SKM-1 (cell line): ENCODE results near the gene CALML3.

ENCODE experiments used
- DNase-seq: peaks from one replicate; lab custom pipeline; 2025; ENCODE audit not compliant: unreplicated experiment; lab: John Stamatoyannopoulos, UW

CALML3 gene

GRCh38 chr10:5565671-5566581 lies 41.2 kb downstream of the CALML3 start:
- no peak for DNase-seq

GRCh38 chr10:5566614-5567013 lies 41.9 kb downstream of the CALML3 start:
- DNase-seq, result no peak

GRCh38 chr10:5567477-5567876 lies 42.7 kb downstream of the CALML3 start:
- no peak for DNase-seq

- DNase-seq, result no peak
Measured at GRCh38 chr10:5568984-5569383, 44.2 kb downstream of the CALML3 start.

GRCh38 chr10:5569568-5569967 lies 44.8 kb downstream of the CALML3 start:
- DNase-seq, result no peak

GRCh38 chr10:5570007-5570655 lies 45.4 kb downstream of the CALML3 start:
- no peak for DNase-seq

GRCh38 chr10:5570979-5571810 lies 46.4 kb downstream of the CALML3 start:
- no peak for DNase-seq

- no peak for DNase-seq
Measured at GRCh38 chr10:5571826-5572225, 47.1 kb downstream of the CALML3 start.

GRCh38 chr10:5573319-5573950 lies 48.7 kb downstream of the CALML3 start:
- no peak for DNase-seq

- no peak for DNase-seq
Measured at GRCh38 chr10:5573968-5574641, 49.3 kb downstream of the CALML3 start.

- DNase-seq, result no peak
Measured at GRCh38 chr10:5574642-5575131, 49.9 kb downstream of the CALML3 start.

GRCh38 chr10:5575144-5575481 lies 50.4 kb downstream of the CALML3 start:
- DNase-seq, result no peak

GRCh38 chr10:5575482-5576153 lies 50.9 kb downstream of the CALML3 start:
- DNase-seq, result no peak

GRCh38 chr10:5576154-5576748 lies 51.5 kb downstream of the CALML3 start:
- DNase-seq, result no peak
